Adipose tissue (tissue), 3 donors: ENCODE data around the gene PIAS1. TPM values are rescaled to one million over a fixed set of nuclear protein-coding genes. Genes with fewer than 3 reads are reported as not detected.

ENCODE experiments used
- H3K27ac ChIP-seq: one replicate; pipeline ENCODE4 v1.5.1; 2013; ENCODE audit warnings: low read depth, low read length
- WGBS, 3 donors: extraction: QIAGEN DNeasy Blood & Tissue Kit; methylation state at CpG; one replicate each; pipeline ENCODE4 v1.1.7; 2013; 5-methylcytosine and 5-hydroxymethylcytosine counted together
- polyA plus RNA-seq, 3 donors: library from polyadenylated mRNA; stranded (reverse); fragments of 200-250 nt; gene quantifications; one replicate each; pipeline ENCODE4 v1.2.3, GENCODE V29; 2013
- donor health status: healthy with polysubstance abuse.
- donor health status: Bipolar disorder and iron deficiency.
- donor health status: healthy.

Gene PIAS1
- polyA plus RNA-seq, 3 donors, result 4.6 to 10.8 (median 7.9) TPM

DNA sequence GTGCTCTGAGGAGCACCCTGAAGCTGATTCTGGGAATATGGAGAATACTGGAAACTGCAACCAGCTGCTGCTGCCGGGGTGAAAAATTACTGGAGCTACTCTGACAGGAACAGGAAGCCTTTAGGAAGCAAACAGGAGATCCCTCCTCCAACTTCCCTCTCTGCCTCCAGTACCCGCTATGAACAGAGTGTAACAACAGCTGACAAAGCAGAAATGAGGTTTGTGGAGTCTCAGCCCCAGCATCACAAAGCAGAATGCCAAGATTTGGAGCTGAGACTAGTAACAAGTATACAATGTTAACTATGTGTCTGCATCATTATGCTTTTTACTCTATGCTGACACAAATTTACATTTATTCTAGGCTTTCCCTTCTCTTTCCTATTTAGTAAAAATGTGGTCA lies 22.7 kb upstream of the PIAS1 start:
- WGBS, 3 donors, result 16 to 54% (median 22%) methylated on average over 2 of the region's 2 CpGs
- H3K27ac ChIP-seq, result no peak overlapping the region

DNA sequence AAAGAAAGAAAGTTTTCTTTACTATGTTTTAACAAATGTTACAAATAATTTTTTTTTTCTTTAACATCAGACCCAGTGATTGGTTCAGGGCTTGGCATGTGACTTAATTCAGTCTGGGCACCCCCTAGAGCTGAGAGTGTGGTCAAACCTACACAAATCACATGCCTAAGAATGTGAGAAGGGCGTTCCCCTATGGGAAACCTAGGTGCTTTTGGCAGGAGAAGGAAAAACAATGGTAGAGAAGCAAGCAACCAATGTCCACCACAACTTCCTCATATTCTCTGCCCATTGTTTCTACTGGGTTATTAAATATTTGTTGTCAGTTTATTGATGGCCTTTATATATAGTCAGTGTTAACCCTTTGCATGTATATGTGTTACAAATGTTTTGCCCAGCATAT lies 21.4 kb upstream of the PIAS1 start:
- no peak overlapping the region for H3K27ac ChIP-seq
- 43 to 96% (median 50%) methylated on average over 1 of the region's 1 CpG for WGBS, 3 donors

DNA sequence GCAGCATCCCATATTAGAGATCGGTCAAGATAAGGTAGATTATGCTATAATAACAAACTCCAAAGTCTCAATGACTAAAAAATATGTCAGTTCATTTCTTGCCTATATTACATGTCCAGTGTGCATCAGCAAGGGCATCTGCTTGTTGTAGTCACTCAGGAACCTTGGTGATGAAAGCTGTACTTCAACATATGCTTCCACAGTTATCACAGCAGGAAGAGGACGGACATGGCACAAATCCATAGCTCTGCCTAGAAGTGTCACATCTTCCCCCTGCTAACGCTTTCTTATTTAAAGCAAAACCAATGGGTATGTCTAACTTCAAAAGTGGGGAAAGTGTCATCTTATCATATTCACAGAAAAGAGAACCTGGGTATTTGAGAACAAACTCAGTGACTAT lies 20.0 kb upstream of the PIAS1 start:
- WGBS, 3 donors, result 65 to 80% (median 72%) methylated on average over 3 of the region's 3 CpGs
- no peak overlapping the region for H3K27ac ChIP-seq

DNA sequence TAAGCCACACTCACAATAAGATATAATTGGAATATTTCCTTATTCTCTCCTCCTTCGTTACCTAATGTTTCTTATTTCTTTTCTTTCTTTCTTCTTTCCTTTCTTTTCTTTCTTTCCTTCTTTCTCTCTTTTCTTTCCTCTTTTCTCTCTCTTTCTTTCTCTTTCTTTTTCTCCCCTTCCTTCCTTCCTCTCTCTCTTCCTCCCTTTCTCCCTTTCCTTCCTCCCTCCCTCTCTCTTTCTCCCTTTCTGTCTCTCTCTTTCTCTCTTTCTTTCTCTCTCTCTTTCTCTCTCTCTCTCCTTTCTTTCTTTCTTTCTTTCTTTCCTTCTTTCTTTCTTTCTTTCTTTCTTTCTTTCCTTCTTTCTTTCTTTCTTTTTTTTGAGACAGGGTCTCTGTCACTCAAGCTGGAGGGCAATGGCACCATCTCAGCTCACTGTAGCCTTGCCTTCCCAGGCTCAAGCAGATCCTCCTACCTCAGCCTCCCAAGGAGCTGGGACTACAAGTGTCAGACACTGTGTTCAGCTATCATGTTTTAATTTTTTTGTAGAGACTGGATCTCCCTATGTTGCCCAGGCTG lies 19.3 kb upstream of the PIAS1 start:
- no peak overlapping the region for H3K27ac ChIP-seq
- 89 to 92% (median 92%) methylated on average over 1 of the region's 1 CpG for WGBS, 3 donors

DNA sequence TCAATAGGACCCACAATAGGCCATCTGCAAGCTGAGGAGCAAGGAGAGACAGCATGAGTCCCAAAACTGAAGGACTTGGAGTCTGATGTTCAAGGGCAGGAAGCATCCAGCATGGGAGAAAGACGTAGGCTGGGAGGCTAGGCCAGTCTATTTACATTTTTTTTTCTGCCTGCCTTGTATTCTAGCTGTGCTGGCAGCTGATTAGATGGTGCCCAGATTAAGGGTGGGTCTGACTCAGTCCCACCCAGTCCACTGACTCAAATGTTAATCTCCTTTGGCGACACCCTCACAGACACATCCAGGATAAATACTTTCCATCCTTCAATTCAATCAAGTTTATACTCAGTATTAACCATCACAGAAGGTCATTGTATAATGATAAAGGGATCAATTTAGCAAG lies 15.9 kb upstream of the PIAS1 start:
- no peak overlapping the region for H3K27ac ChIP-seq
- 83 to 93% (median 90%) methylated on average over 2 of the region's 2 CpGs for WGBS, 3 donors

DNA sequence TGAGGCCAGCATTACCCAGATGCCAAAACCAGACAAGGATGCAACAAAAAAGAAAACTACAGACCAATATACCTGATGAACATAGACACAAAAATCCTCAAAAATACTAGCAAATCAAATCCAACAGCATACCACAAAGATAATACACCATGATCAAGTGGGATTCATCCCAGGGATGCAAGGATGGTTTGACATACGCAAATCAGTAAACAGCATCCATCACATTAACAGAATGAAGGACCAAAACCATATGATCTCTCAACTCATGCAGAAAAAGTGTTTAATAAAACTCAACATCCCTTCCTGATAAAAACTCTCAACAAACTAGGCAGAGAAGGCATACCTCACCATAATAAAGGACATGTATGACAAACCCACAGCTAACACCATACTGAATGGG lies 14.0 kb upstream of the PIAS1 start:
- WGBS, 3 donors, result 98 to 100% (median 100%) methylated on average over 1 of the region's 1 CpG
- H3K27ac ChIP-seq, result no peak overlapping the region

DNA sequence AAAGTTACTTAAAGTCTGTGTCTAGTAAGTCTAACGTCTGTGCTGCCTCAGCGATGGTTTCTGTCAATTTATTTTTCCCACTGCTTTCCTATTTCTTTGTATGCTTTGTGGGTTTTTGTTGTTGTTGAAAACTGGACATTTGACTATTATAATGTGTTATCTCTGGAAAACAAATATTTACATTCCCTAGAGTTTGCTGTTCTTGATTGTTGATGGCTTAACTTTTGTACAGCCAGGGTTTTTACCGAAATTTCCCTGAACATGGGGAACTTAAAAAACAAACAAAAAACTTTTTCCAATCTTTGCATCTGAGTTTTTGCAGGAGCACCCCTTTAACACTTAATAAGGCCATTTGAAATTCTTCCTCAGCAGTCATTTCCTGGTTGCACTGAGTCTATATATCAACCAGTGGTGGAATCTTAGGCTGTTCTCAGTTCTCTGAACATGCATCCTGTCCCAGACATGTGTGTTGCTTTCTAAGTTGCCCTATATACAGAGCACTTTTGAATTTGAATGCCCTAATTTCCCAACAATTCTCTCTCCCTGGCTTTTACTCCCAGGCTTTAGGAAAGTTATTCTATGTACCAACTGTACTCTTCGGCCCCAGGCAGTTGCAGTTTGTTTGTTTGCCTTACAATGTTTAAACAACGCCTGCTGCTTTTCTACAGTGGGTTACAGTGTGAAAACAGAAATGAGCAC lies 11.8 kb upstream of the PIAS1 start:
- 31 to 87% (median 74%) methylated on average over 5 of the region's 5 CpGs for WGBS, 3 donors
- H3K27ac ChIP-seq, result no peak overlapping the region

DNA sequence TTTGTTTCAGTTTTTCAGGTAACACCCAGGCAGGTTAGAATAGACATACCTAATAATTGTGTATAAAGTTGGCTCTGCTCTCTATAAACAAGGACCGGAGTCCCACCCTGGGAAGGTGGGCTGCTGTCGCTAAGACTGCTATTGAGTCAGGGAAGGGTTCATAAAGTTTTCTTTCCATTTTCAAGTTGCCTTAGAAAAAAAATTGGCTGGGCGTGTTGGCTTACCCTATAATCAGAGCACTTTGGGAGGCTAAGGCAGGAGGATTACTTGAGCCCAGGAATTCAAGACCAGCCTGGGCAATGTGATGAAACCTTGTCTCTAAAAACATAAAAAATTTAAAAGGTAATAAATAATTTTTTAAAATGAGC lies 11.3 kb upstream of the PIAS1 start:
- 74 to 93% (median 91%) methylated on average over 3 of the region's 3 CpGs for WGBS, 3 donors

DNA sequence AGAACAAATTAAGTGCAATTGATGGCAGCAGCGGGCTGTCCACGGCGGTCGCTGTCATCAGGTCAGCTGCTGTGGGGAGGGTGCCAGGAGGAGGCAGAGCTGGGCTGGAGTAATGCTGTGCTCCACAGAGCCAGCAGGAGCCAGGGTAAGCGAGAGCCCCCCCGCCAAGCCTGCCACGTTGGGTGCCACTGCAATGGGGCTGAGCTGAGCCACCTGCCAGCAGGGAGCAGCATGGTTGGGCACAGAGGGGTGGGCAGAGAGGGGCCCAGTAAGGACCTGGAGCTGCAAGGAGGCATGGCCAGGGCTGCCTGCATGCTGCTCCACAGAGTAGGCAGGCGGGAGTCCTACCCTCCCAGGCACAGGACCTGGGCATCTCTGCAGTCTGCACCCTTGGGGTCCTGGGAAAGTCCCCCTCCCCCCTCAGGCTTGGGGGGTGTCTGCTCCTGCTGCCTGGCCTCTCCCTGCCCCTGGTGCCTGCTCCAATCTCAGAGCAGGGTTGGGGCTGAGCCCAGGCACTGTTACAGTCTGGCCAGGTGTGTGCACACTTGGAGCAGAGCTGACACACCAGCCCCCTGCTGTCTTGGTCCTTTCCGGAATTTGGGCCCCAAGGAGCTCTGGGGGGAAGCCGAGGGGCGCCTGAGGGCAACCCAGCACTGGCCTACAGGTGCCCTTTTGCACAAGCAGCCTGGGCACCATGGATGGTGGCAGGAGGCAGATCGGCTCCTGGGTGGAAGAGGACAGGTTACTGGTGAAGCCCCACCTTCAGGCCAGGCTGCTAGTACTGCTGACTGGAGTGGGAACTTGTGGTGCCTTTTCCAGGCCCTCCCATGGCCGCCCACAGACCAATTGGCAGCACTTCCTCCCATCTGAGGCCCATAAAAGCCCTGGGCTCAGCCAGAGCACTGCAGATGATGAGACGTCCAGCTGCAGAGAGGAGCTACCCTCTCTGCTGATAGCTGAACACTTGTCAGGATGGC lies 8.5 kb upstream of the PIAS1 start:
- no peak overlapping the region for H3K27ac ChIP-seq
- 86 to 94% (median 91%) methylated on average over 14 of the region's 14 CpGs for WGBS, 3 donors

More for the DNA sequence above, 11.3 kb upstream of the PIAS1 start:
- no peak overlapping the region for H3K27ac ChIP-seq

DNA sequence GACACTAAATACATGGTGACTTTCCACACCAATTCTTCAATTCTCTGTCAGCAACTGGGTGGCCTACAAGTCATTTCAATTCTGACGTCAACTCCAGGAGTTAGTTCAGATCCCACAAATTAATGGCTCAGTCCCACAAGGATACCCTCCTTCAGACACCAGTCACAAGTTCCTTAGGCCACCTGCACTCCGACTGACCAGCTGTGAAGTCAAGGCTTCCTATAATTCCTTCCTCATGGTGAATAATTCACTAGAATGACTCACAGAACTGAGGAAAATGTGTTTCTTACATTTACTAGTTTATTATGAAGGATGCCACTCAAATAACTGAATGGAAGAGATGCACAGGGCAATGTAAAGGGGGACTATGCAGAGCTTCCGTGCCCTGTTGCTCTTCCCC lies 6.3 kb upstream of the PIAS1 start:
- H3K27ac ChIP-seq, result no peak overlapping the region
- 90 to 92% (median 91%) methylated on average over 3 of the region's 3 CpGs for WGBS, 3 donors

DNA sequence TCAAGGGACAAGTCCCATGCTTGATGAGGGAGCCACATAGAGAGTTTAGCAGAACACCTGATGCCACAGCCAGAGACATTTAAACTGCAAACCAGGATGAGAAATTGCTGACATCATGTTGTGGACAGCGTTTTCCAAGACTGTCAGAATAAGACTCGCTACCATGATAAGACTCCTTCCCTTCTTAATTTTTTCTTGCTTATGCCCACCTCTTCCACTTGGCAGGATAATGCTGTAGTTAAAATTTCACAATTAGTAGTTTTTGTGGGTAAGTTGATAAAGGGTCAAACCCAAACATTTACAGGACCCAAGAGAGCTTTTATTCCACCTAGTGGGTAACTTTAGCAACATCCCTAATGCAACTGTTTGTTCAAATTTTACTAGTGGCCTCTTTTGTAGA lies 3.0 kb upstream of the PIAS1 start:
- 55 to 65% (median 65%) methylated on average over 2 of the region's 2 CpGs for WGBS, 3 donors
- H3K27ac ChIP-seq, result no peak overlapping the region

DNA sequence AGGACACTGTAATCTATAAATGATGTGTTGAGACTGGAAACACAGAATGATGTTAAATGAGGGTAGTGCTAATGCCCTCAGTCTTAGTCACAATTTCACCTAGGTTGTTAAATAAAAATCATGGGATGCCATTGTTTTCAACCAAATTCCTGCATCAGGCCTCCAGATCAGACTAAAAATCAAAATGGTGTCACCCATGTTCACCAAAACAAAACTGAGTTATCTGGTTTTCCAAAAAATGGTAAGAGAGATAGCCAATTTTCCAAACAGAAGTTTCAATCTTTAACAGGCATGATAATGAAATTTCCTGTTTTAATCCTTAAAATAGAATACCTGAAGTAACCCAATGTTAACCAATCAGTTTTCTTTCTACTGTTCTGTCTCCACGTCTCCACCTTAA lies 2.2 kb upstream of the PIAS1 start:
- H3K27ac ChIP-seq, result no peak overlapping the region
- WGBS, 3 donors, result 74 to 95% (median 92%) methylated on average over 1 of the region's 1 CpG

DNA sequence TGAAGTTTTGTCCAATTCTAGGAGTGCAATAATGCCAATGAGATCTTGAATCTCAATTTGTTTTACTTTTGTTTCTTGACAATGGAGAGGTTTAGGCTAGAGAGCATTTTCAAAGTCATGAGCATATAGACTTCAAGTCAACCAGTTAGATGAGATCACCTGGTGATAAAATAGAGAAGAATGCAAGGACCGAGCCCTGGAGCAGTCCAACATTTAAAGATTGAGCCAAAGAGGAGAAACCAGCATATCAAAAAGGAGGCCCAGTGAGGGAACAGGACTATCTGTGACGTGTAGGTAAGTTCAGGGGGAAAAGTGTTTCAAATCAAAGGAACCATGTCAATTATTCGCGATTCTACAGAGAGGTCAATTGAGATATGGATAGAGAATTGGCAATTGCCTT lies 1.7 kb upstream of the PIAS1 start:
- no peak overlapping the region for H3K27ac ChIP-seq
- 93 to 96% (median 95%) methylated on average over 4 of the region's 4 CpGs for WGBS, 3 donors

DNA sequence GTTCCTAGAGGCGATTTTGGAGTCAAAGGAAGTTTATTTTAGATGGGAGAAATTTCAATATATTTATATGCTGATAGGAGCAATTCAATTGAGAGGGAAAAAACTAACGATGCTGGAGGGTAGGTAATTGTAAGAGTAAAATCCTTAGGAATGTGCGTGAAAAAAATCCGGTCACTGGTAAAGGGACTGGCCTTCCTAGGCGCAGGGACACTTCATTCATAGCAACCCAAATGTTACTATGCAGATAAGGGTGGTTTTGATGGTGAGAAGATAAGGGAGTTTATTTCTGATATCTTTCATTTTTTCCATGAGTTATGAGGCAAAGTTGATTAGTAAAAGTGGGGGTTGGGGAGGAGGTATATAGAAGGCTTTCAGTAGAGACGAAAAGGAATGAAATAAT lies 1.1 kb upstream of the PIAS1 start:
- no peak overlapping the region for H3K27ac ChIP-seq
- WGBS, 3 donors, result 79 to 92% (median 89%) methylated on average over 6 of the region's 6 CpGs

DNA sequence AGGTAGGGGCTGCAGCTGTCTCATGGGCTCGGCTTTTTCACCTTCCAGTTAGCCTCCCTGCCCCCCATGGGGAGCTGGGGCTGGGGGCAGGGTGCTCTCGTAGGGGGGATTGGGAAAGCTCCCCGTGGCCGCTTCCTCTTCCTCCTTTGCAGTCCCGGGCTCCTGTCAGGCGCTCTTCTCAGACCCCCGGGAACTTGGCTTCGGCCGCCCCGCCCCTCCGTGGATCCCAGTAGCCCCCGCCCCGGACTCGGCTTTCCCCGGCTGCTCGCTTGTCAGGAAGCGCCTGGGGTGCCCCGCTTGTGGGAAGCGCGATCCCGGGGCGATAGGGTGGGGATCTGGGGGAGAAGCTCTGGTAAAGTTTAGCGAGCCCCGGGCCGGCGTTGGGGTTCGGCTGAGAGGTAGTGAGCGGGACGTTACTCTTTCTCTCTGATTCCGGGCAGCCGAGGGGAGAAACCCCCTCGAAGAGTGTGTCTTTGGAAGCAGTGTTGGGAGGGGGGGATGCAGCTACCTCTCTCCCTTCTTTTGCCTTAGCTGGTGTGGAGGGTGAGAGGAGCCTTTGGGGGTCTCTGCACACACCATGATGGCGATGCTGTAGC lies 611 bp downstream of the PIAS1 start:
- no peak overlapping the region for H3K27ac ChIP-seq

DNA sequence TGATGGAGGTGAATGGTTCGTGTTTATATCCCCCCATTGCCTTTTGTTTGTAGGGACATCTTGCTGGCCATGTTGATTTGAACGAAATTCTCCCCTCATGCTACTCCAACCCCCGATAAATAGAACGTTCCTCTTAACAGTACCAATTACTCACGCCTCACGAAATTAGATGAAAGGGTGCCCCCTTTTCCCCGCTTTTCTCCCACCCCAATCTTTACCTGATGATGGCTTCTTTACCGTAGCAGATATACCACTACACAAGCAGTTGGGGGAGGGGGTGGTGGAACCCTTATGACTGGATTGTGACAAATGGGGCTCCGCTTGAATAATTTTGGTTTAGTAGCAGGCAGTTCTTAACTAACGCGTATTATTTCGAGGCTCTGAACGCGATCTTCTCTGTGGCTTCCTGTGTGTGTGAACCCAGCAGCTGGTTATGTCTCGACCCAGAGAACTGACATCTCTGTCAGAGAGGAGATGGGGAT lies 1.1 kb downstream of the PIAS1 start:
- 0% methylated on average over 15 of the region's 15 CpGs for WGBS, 3 donors
- H3K27ac ChIP-seq, result no peak overlapping the region

More for the DNA sequence above, 611 bp downstream of the PIAS1 start:
- 0 to 1% (median 0%) methylated on average over 28 to 33 of the region's 33 CpGs for WGBS, 3 donors

DNA sequence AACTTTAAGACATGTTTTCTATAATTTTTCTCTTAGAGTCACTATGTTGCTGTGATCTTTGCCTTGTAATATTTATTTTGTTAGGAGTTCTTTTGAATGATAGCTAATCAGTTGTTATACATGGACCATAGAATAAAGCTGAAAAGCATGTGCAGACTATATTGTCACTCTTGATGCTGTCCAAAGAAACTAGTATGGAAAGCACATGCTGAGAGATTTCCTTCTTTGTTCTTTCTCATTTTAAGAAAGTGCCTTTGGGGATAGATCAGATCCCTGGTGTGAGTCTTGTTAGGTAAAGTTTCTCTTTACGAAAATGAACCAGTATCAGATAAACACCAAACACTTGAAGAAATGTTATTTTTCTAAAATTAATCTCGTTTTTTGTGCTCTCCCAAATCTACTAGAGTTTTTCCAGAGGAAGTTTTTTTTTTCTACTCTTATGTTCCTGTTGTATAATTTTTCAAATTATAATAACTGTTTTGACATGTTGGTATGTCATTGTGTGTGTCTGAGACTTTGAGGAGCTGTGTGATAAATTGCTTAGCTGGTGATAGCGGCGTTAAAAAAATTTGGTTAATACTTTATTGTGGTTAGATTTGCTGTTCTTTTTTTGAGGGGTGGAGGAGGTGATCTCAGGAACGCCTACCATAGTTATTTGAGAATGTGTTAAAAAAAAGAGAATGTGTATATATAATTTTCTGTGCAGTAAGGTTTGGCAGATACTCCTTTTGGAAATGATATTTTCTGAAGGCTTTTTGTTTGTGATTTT lies 2.2 kb downstream of the PIAS1 start:
- WGBS, 3 donors, result 24 to 45% (median 44%) methylated on average over 5 of the region's 5 CpGs
- H3K27ac ChIP-seq, result no peak overlapping the region

DNA sequence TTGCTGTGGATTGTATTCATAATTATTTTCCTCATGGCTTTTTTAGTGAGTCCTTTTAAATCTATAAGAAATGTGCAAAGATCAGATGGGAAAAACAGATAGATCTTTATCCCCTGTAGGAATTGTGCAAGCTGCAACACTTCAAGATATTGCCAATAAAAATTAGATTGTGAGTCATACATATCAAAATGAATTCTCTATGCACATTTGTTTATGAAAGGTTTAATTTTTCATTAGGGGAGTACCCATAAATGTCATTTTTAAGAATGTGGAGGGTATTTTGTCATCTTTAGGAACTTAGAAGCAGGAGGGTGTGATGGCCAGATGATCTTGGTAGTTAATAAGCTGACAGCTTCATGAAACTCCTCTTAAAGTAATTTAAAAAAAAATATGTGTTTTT lies 2.9 kb downstream of the PIAS1 start:
- H3K27ac ChIP-seq, result no peak overlapping the region
